Subcutaneous adipose tissue (tissue), 4 donors: ENCODE results near the gene HACL1. TPM values are rescaled to one million over a fixed set of nuclear protein-coding genes. Genes with fewer than 3 reads are reported as not detected.

Experiments used
- total RNA-seq, 4 donors: library from RNA; depleted of rRNA; stranded (reverse); fragments of >200 nt; gene quantifications; one replicate each; pipeline ENCODE4 v1.1.0, GENCODE V29; 2016
- TF ChIP-seq, protein P1 (sequence below): fragments of 450-650 bp; IDR thresholded peaks from one replicate; pipeline ENCODE4 v1.5.1; 2016; ENCODE audit warnings: low read depth, mild to moderate bottlenecking, control low read depth, antibody characterized with exemption, moderate library complexity

HACL1 gene
- total RNA-seq, 4 donors from 2014 or later = 27.1 to 45.8 (median 37.5) TPM

DNA sequence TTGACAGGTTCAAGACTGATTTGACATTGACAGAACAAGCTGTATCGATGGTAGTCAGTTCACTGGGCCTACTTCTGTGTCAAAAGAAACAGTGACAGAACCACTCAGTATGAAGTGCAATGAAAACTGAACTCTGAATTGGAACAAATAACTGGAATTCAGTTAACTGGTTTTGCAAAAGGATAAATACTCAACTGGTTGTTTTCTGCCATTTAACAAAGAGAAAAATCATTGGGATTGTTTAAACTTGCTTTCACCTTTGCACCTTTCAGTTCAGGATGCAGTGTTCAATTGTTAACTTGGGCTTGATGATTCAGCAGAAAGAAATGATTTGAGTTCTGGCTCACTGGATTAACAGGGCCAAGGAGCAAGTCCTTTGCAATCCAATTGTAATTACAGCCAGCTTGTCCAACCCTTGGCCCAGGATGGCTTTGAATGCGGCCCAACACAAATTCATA, 5.1 kb upstream of the HACL1 start:
- TF ChIP-seq, protein P1, sequence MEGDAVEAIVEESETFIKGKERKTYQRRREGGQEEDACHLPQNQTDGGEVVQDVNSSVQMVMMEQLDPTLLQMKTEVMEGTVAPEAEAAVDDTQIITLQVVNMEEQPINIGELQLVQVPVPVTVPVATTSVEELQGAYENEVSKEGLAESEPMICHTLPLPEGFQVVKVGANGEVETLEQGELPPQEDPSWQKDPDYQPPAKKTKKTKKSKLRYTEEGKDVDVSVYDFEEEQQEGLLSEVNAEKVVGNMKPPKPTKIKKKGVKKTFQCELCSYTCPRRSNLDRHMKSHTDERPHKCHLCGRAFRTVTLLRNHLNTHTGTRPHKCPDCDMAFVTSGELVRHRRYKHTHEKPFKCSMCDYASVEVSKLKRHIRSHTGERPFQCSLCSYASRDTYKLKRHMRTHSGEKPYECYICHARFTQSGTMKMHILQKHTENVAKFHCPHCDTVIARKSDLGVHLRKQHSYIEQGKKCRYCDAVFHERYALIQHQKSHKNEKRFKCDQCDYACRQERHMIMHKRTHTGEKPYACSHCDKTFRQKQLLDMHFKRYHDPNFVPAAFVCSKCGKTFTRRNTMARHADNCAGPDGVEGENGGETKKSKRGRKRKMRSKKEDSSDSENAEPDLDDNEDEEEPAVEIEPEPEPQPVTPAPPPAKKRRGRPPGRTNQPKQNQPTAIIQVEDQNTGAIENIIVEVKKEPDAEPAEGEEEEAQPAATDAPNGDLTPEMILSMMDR = no peak

DNA sequence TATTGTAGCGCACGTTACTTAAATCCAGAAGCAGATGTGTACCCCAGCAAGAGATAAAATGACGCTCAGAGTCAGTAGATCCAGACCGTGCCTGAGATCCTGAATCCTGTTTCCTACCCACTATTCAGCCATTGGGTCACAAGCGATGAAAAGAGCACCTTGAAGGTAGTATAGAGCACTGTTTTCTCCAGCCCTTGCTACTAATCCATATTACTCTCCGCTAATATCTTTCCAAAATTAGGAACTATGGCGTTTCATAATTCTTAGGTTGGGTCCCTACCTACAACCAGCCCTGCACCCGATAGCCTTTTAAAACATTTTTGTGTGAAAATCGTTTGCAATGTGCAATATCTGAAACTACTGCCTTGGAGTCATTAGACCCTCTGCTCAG, 772 bp upstream of the HACL1 start:
- TF ChIP-seq, protein P1 = no peak

DNA sequence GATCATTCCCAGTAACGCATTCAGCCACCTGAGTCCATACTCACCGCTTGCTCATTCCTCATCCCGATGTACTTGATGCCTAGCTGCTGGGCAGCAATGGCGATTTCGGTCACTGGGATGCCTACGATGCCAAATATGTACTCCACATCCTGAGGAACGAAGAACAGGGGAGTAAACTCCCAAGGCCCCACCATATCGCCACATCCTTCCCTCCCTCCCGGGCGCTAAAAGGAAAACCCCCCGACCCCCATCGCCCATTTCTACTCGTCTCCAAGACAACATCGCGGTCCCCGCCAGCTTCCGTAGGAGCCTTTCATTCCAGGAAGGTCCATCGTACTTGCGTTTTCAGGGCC, 347 bp downstream of the HACL1 start:
- TF ChIP-seq, protein P1 = no peak

DNA sequence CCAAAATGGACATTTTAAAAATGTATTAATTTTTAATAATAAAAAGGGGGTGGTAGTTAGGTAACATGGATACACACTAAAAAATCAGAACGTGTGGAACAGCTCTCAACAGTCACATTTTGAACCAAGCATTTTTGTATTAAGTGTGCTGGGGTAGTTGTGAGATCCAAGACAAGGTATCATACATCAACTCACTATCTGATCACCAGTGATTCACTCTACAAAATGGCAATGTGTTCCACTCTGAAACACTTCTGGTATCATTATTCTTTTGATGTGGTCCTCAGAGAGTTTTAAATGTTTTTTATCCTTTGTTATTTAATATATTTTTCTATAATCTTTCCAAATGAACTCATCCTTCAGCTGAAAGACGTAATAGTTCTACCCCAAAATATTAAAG, 5.4 kb downstream of the HACL1 start:
- TF ChIP-seq, protein P1 = no peak

DNA sequence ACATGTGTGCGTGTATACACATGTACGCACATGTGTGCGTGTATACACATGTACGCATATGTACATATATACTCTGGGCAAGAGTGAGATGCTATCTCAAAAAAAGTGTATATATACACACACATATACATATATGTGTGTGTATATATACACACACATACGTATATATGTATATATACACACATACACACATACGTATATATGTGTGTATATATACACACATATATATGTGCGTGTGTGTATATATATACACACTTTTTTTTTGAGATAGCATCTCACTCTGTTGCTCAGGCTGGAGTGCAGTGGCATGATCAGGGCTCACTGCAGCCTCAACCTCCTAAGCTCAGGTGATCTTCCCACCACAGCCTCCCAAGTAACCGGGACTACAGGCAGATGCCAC, 8.4 kb downstream of the HACL1 start:
- TF ChIP-seq, protein P1 = no peak

DNA sequence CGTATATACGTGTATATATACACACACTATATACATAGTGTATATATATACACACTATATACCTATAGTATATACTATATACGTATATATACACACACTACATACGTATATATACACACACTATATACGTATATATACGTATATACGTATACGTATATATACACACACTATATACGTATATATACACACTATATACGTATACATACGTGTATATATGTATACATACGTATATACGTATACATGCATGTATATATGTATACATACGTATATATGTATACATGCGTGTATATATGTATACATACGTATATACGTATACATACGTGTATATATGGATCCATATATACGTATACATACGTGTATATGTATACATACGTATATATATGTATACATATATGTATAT, 9.4 kb downstream of the HACL1 start:
- TF ChIP-seq, protein P1 = no peak

DNA sequence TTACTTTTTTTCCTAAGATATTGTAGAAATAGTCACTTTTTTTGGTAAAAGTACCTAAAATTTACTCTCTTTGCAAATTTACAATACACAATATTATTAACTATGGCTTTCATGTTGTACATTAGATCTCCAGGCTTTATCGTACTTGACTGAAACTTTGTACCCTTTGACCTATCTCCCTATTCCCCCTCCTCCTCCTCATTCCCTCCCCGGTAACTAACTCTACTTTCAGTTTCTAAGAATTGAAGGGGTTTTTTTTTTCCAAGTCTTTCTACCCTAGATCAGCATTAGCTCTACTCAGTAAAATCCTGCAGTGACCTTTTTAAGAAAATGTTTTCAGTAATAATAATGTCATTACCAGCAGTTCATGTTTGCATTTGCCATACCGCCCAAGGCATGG, 10.1 kb downstream of the HACL1 start:
- TF ChIP-seq, protein P1 = no peak
